Measurements from ENCODE around the gene ISCA2.

Gene ISCA2

GRCh38 chr14:74483321-74483720 lies 10.2 kb upstream of the ISCA2 start:
- no peak for DNase-seq

GRCh38 chr14:74486164-74486563 lies 7.4 kb upstream of the ISCA2 start:
- no peak for DNase-seq

GRCh38 chr14:74488786-74489397 lies 4.7 kb upstream of the ISCA2 start:
- DNase-seq, result no peak

- no peak for DNase-seq
Measured at GRCh38 chr14:74490486-74490885, 3.1 kb upstream of the ISCA2 start.

- no peak for DNase-seq
Measured at GRCh38 chr14:74491956-74492775, 1.4 kb upstream of the ISCA2 start.

GRCh38 chr14:74492776-74493342 lies 706 bp upstream of the ISCA2 start, which contains the start of gene NPC2:
NPC2 (minus strand) TSS chr14:74493305; CDS start chr14:74493274, 31 bp downstream.
- no peak for DNase-seq

GRCh38 chr14:74495356-74495755 lies 1.8 kb downstream of the ISCA2 start:
- no peak for DNase-seq

- DNase-seq, result no peak
Measured at GRCh38 chr14:74500417-74501134, 7.0 kb downstream of the ISCA2 start.

- DNase-seq, result no peak
Measured at GRCh38 chr14:74501135-74501614, 7.6 kb downstream of the ISCA2 start.

- no peak for DNase-seq
Measured at GRCh38 chr14:74501691-74502090, 8.1 kb downstream of the ISCA2 start.

GRCh38 chr14:74502236-74503019 lies 8.9 kb downstream of the ISCA2 start:
- DNase-seq, result peak; percentile 15

GRCh38 chr14:74503291-74503937 lies 9.8 kb downstream of the ISCA2 start:
- DNase-seq, result no peak

- DNase-seq, result no peak
Measured at GRCh38 chr14:74503938-74504335, 10.4 kb downstream of the ISCA2 start.

GRCh38 chr14:74504412-74504811 lies 10.8 kb downstream of the ISCA2 start:
- no peak for DNase-seq

- no peak for DNase-seq
Measured at GRCh38 chr14:74504874-74505720, 11.5 kb downstream of the ISCA2 start.

- DNase-seq, result no peak
Measured at GRCh38 chr14:74505831-74506230, 12.3 kb downstream of the ISCA2 start.

- DNase-seq, result no peak
Measured at GRCh38 chr14:74506411-74506851, 12.9 kb downstream of the ISCA2 start.

- DNase-seq, result no peak
Measured at GRCh38 chr14:74507085-74507484, 13.5 kb downstream of the ISCA2 start.

GRCh38 chr14:74507840-74508239 lies 14.3 kb downstream of the ISCA2 start:
- no peak for DNase-seq

- DNase-seq, result no peak
Measured at GRCh38 chr14:74508292-74508731, 14.7 kb downstream of the ISCA2 start.
